Caco-2 (cell line): Measurements from ENCODE around the gene RAE1. TPM values are rescaled to one million over a fixed set of nuclear protein-coding genes. Genes with fewer than 3 reads are reported as not detected.

ENCODE experiments used
- Bru-seq: library from RNA; stranded (reverse); fragments of 400-500 nt; gene quantifications from one replicate; lab custom pipeline; 2021; lab: Mats Ljungman, UMichigan
- BruChase-seq, 2 experiments: library from RNA; stranded (reverse); fragments of 400-500 nt; gene quantifications; one replicate each; lab custom pipeline; 2021; lab: Mats Ljungman, UMichigan
- BruUV-seq: library from RNA; stranded (reverse); fragments of 400-500 nt; replicated peaks from 2 replicates; lab custom pipeline; 2021; lab: Mats Ljungman, UMichigan
- CTCF ChIA-PET: fragments of 300-600 bp; sonication (Branson Sonifier 250); formaldehyde crosslinking; loops from one replicate; lab custom pipeline; 2022; ENCODE audit warnings: antibody characterized with exemption; lab: Charles Lee
- POLR2A ChIA-PET: fragments of 300-600 bp; sonication (Branson Sonifier 250); formaldehyde crosslinking; loops from one replicate; lab custom pipeline; 2022; ENCODE audit warnings: antibody characterized with exemption; lab: Charles Lee
- DNase-seq, 2 experiments: peaks; one replicate each; pipeline versions ENCODE4 v3.0.0 to v3.0.0-alpha.2; 2020 to 2022
- H3K27me3 ChIP-seq: replicated peaks from 2 replicates; pipeline ENCODE4 v1.6.0; 2011; ENCODE audit warnings: low read length; ENCODE audit not compliant: control insufficient read depth, insufficient read depth
- H3K36me3 ChIP-seq: 2 replicates; pipeline ENCODE4 v1.5.1; 2011; ENCODE audit warnings: low read length; ENCODE audit not compliant: control insufficient read depth, insufficient read depth
- H3K4me1 ChIP-seq: fragments of 250-450 bp; sonication (Bioruptor Pico); 2 replicates; pipeline ENCODE4 v1.5.1; 2020; ENCODE audit warnings: mild to moderate bottlenecking
- H3K4me3 ChIP-seq: 2 replicates; pipeline ENCODE4 v1.5.1; 2011; ENCODE audit warnings: low read depth, mild to moderate bottlenecking, control low read depth, low read length
- H3K9me3 ChIP-seq: fragments of 250-450 bp; sonication (Bioruptor Pico); 2 replicates; pipeline ENCODE4 v1.5.1; 2020; ENCODE audit warnings: mild to moderate bottlenecking, moderate library complexity
- H3K27ac Mint-ChIP-seq: one replicate; pipeline ENCODE4 v1.8.0; 2022; ENCODE audit warnings: mixed read lengths; ENCODE audit not compliant: unreplicated experiment
- H3K27me3 Mint-ChIP-seq: one replicate; pipeline ENCODE4 v1.8.0; 2022; ENCODE audit warnings: mixed read lengths; ENCODE audit not compliant: insufficient read depth, unreplicated experiment
- H3K36me3 Mint-ChIP-seq: one replicate; pipeline ENCODE4 v1.8.0; 2022; ENCODE audit warnings: mild to moderate bottlenecking, mixed read lengths; ENCODE audit not compliant: insufficient read depth, unreplicated experiment
- H3K4me1 Mint-ChIP-seq: one replicate; pipeline ENCODE4 v1.8.0; 2022; ENCODE audit warnings: low read depth, mixed read lengths; ENCODE audit not compliant: unreplicated experiment
- H3K4me3 Mint-ChIP-seq: one replicate; pipeline ENCODE4 v1.8.0; 2022; ENCODE audit warnings: mild to moderate bottlenecking, moderate library complexity, mixed read lengths; ENCODE audit not compliant: unreplicated experiment
- H3K9me3 Mint-ChIP-seq: one replicate; pipeline ENCODE4 v1.8.0; 2022; ENCODE audit warnings: mixed read lengths; ENCODE audit not compliant: unreplicated experiment
- CTCF ChIP-seq, 2 experiments: fragments of 200-600 bp in 1 of 2; IDR thresholded peaks; 1 replicate in 1 of 2; 2 replicates in 1 of 2; pipeline versions ENCODE4 v1.5.1 to v1.8.0; 2011 to 2022; ENCODE audit warnings: antibody characterized with exemption in 1 of 2, control low read depth in 1 of 2, inconsistent platforms in 1 of 2, low read depth in 1 of 2, low read length in 1 of 2, mild to moderate bottlenecking in 1 of 2, moderate library complexity in 1 of 2; ENCODE audit not compliant: insufficient read depth in 1 of 2, severe bottlenecking in 1 of 2, unreplicated experiment in 1 of 2
- intact Hi-C: fragments of 100-400 bp; cut with micrococcal nuclease; formaldehyde crosslinking; loops from one replicate; pipeline ENCODE4 v1.10.0; 2022; ENCODE audit not compliant: unreplicated experiment
- long read RNA-seq: library from polyadenylated mRNA; stranded (forward); transcript quantifications from one replicate; pipeline ENCODE4 v2.0.0, GENCODE V29; 2022
- total RNA-seq: library from RNA; stranded (reverse); gene quantifications from 2 replicates; pipeline ENCODE4 v1.2.3, GENCODE V29; 2022

RAE1 gene
- total RNA-seq (133 and 138 TPM in 2 replicates), Bru-seq, nascent RNA (percentile 97 among the genes with signal in this experiment), BruChase-seq, experiment 1, labeled RNA remaining after a 2-hour chase (percentile 94 among the genes with signal in this experiment), BruChase-seq, experiment 2, labeled RNA remaining after a 6-hour chase (percentile 92 among the genes with signal in this experiment)
- long read RNA-seq, transcript RAE1-203 (12 exons, 2,639 nt) = major isoform, 656 of 795 reads
- long read RNA-seq, transcript RAE1-201 (12 exons, 2,362 nt) = minor isoform, 19 of 795 reads
- long read RNA-seq, partial matches to known transcripts = 9 of 795 reads
- long read RNA-seq, other reads (novel, unspliced or antisense) = 107 of 795 reads

DNA sequence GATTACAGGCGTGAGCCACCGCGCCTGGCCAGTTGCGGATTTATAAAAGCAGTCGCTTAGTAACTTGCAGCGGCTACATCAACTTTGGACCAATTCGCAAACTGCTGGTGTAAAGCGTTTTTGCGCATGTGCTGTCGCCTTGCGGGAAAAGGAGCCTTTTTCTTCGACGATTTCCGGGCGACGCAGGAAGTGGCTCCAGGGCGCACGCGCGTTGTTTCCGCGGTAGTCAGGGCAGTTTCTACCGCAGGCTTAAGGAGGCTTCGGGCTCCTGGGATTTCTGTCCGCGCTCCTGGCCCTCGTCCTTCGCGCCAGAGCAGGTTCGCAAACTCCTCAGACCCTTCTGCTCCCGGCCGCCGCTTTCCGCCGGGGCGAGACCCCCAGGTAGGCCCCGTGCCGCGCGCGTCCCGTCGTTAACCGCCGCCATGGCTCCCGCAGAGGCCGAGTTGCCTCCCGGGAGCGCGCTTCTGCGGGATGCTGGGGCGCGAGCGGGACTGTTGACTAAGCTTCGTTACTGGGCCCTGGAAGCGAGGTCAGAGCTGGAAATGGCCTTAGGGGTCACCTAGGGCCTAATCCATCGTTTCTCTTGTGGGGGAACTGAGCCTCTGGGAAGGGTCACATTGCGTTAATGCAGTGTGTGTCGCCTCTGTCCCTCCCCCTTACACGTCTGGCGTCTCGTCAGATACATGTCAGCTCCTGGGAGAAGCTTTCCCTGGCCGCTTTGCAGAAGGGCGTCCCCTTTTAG is at the start of gene RAE1:
Gene RAE1 (plus strand): TSS at position 214 of the 742 bp plus-strand sequence. CDS start 2,784 bp downstream, outside the sequence.
- Mint-ChIP-seq H3K27me3 (no peaks in the 10 kb centered on the region), H3K36me3 (peaks cover 52% of the 10 kb centered on the region), H3K27ac (peak within 1 kb of the TSS; percentile 90), H3K4me3 (peak within 1 kb of the TSS; percentile 88), H3K9me3 (no peaks in the 10 kb centered on the region), H3K4me1 (peaks cover 18% of the 10 kb centered on the region)
- Histone ChIP-seq H3K4me3 (peak within 1 kb of the TSS; percentile 74), H3K36me3 (peaks cover 7% of the 10 kb centered on the region; the same call in 1 of the 2 replicates), H3K27me3 (no peaks in the 10 kb centered on the region), H3K9me3 (no peaks in the 10 kb centered on the region), H3K4me1 (peaks cover 8% of the 10 kb centered on the region)
- intact Hi-C loops = no loop called here
- no TSS peak for BruUV-seq
- POLR2A ChIA-PET = no interaction called here
- TF ChIP-seq CTCF (IDR thresholded peaks at IDR 0.05; ENCODE audit: insufficient read depth in 1 of 2, low read depth in 1 of 2, low read length in 1 of 2, severe bottlenecking in 1 of 2, unreplicated experiment in 1 of 2) = no peak
- CTCF ChIA-PET = interaction anchor here (0.6 to 0.9 kb wide), 2 partner anchors 32 to 106 kb away, joined by 3 to 4 read pairs; no protein-coding TSS in a partner anchor
- DNase-seq = peak; percentile 97 to 98

GRCh38 chr20:57306747-57307146 is 44.3 kb upstream of the RAE1 start:
- H3K27me3 ChIP-seq = no peaks in the 10 kb centered on the region
- ChIA-PET CTCF (interaction anchor here (0.6 to 2.9 kb wide), 12 partner anchors 9 to 62 kb away, joined by 3 to 30 read pairs (median 6); no protein-coding TSS in a partner anchor), POLR2A (interaction anchor here (0.8 to 3.0 kb wide), 10 partner anchors 11 to 59 kb away, joined by 3 to 42 read pairs (median 6); no protein-coding TSS in a partner anchor)
- no peaks in the 10 kb centered on the region for H3K9me3 Mint-ChIP-seq
- H3K27ac Mint-ChIP-seq = peak overlapping the region; percentile 76
- DNase-seq = peak; percentile 90 to 93
- no peaks in the 10 kb centered on the region for H3K27me3 Mint-ChIP-seq
- H3K4me1 Mint-ChIP-seq = peaks cover 45% of the 10 kb centered on the region
- H3K4me3 ChIP-seq = no peak overlapping the region
- no peaks in the 10 kb centered on the region for H3K36me3 Mint-ChIP-seq
- H3K36me3 ChIP-seq = no peaks in the 10 kb centered on the region
- H3K4me3 Mint-ChIP-seq = peak overlapping the region; percentile 10
- peaks cover 67% of the 10 kb centered on the region for H3K4me1 ChIP-seq
- intact Hi-C loops = loop anchor here (1.0 to 2.0 kb wide), 4 partner anchors 12 to 54 kb away; no protein-coding TSS in a partner anchor
- no TSS peak for BruUV-seq
- TF ChIP-seq CTCF (IDR thresholded peaks at IDR 0.05; ENCODE audit: insufficient read depth in 1 of 2, low read depth in 1 of 2, low read length in 1 of 2, severe bottlenecking in 1 of 2, unreplicated experiment in 1 of 2) = no peak
- H3K9me3 ChIP-seq = no peaks in the 10 kb centered on the region
